Epithelial cell of esophagus (primary cell): Measurements from ENCODE around the gene DOCK3.
A peak's percentile ranks its signal among the peaks of the same experiment; 100 is the strongest.
"Not testable (repeated sequence)": the region's sequence is repeated elsewhere in the genome, so short reads cannot be mapped to it uniquely, and the experiment has no call there.

Experiments
- DNase-seq: peaks from one replicate; pipeline ENCODE4 v3.0.0; 2010; ENCODE audit warnings: low read depth
- H3K4me3 ChIP-seq: 2 replicates; pipeline ENCODE4 v1.5.1; 2011; ENCODE audit warnings: mild to moderate bottlenecking, low read length, control low read depth
- CTCF ChIP-seq: IDR thresholded peaks from 2 replicates; pipeline ENCODE4 v1.5.1; 2011; ENCODE audit warnings: low read depth, mild to moderate bottlenecking, low read length, control low read depth, inconsistent platforms; ENCODE audit not compliant: insufficient read depth; ENCODE audit errors: missing control alignments

Gene DOCK3

GRCh38 chr3:50953825-50954414, 279.2 kb downstream of the DOCK3 start:
- TF ChIP-seq CTCF = no peak
- DNase-seq = no peak
- H3K4me3 ChIP-seq = no peak overlapping the region

DNA sequence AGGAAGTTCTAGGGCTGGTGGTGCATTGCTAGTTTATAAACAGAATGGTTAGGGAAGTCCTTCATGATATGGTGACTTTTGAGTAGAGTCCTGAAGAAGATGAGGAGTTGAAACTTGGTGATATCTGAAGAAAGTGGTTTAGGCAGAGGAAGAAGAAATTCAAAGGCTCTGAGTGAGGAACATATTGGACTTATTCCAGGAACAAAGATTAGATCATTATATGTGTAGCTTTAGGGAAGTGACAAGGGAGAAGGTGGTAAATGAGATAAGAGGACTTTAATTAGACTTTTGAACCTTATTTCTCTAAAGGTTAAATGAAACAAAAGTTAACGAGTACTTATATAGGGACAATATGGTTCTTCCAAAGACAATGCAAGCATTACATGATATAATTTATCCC, 286.7 kb downstream of the DOCK3 start:
- no peak for TF ChIP-seq CTCF
- DNase-seq = no peak
- no peak overlapping the region for H3K4me3 ChIP-seq

- no peak overlapping the region for H3K4me3 ChIP-seq
- TF ChIP-seq CTCF = peak; percentile 89
- peak; percentile 68 for DNase-seq
These were observed 296.8 kb downstream of the DOCK3 start for GRCh38 chr3:50971487-50971924.

- no peak overlapping the region for H3K4me3 ChIP-seq
- TF ChIP-seq CTCF = no peak
- DNase-seq = no peak
These were observed 297.3 kb downstream of the DOCK3 start for GRCh38 chr3:50972029-50972428.

DNA sequence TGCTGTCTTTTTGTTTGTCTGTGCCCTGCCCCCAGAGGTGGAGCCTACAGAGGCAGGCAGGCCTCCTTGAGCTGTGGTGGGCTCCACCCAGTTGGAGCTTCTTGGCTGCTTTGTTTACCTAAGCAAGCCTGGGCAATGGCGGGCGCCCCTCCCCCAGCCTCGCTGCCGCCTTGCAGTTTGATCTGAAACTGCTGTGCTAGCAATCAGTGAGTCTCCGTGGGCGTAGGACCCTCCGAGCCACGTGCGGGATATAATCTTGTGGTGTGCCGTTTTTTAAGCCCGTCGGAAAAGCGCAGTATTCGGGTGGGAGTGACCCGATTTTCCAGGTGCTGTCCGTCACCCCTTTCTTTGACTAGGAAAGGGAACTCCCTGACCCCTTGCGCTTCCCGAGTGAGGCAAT, 303.9 kb downstream of the DOCK3 start:
- not testable (repeated sequence) for H3K4me3 ChIP-seq, DNase-seq

DNA sequence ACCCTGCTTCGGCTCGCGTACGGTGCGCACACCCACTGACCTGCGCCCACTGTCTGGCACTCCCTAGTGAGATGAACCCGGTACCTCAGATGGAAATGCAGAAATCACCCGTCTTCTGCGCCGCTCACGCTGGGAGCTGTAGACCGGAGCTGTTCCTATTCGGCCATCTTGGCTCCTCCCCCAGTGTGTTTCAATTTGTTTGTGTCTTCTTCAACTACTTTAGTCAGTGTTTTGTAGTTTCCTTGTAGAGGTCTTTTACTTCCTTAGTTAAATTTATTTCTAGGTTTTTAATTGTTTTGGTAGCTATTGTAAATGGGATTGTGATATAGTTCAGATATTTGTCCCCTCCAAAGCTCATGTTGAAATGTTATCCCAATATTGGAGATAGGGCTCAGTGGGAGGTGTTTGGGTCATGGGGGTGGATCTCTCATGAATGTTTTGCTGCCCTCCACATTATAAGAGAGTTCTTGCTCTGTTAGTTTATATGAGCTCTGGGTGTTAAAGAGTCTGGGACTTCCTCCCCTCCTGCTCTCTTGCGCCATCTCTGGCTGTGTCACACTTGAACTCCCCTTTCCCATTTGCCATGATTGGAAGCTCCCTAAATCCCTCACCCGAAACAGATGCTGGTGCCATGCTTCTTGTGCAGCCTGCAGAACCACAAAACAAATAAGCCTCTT, 304.4 kb downstream of the DOCK3 start:
- no peak overlapping the region for H3K4me3 ChIP-seq
- DNase-seq = no peak
- TF ChIP-seq CTCF = no peak

DNA sequence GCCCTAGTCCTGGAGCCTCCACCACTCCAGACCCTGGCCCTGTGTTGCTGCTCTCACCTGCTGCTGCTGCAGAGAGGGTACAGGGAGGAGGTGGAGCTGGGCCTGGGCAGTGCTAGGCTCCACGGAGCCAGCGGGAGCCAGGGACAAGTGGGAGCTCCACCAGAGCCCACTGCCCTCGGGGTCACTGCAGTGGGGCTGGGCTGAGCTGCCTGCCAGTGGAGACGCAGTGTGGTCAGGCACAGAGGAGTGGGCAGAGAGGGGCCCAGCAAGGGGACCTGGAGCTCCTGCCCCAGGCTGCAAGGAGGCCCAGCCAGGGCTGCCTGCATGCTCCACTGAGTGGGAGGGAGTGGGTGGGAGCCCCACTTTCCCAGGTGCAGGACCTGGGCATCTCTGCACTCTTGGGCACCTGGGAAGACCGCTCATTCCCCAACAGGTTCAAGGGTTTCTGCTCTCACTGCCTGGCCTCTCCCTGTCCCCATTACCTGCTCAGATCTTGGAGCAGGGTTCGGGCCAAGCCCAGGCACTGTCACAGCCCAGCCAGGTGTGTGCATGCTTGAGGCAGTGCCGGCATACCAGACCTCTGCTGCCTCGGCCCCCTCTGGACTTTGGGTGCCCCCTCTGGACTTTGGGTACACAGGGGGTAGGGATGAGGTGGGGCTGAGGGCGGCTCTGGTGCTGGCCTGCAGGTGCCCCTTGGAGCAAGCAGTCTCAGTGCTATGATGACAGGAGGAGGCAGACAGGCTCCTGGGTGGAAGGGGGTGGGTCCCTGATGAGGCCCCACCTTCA, 308.0 kb downstream of the DOCK3 start:
- no peak overlapping the region for H3K4me3 ChIP-seq
- no peak for DNase-seq
- no peak for TF ChIP-seq CTCF
